ENCODE data around the gene SPTB.

The SPTB gene

GRCh38 chr14:64784006-64784405, 95.7 kb downstream of the SPTB start:
- DNase-seq = no peak

- no peak for DNase-seq
These were observed 97.5 kb downstream of the SPTB start for GRCh38 chr14:64782196-64782595.

GRCh38 chr14:64779472-64779871, 100.2 kb downstream of the SPTB start:
- DNase-seq = no peak

GRCh38 chr14:64778104-64778754, 101.5 kb downstream of the SPTB start:
- DNase-seq = no peak

GRCh38 chr14:64777461-64777860, 102.2 kb downstream of the SPTB start:
- DNase-seq = no peak

GRCh38 chr14:64775081-64775777, 104.5 kb downstream of the SPTB start:
- no peak for DNase-seq

- no peak for DNase-seq
These were observed 105.4 kb downstream of the SPTB start for GRCh38 chr14:64774272-64774671.

- no peak for DNase-seq
These were observed 106.1 kb downstream of the SPTB start for GRCh38 chr14:64773577-64773976.

- DNase-seq = no peak
These were observed 106.7 kb downstream of the SPTB start for GRCh38 chr14:64773046-64773445.

GRCh38 chr14:64772397-64772950, 107.2 kb downstream of the SPTB start:
- no peak for DNase-seq

GRCh38 chr14:64771161-64771560, 108.5 kb downstream of the SPTB start:
- DNase-seq = no peak

- no peak for DNase-seq
These were observed 109.0 kb downstream of the SPTB start for GRCh38 chr14:64770751-64771150.

GRCh38 chr14:64769096-64770020, 110.3 kb downstream of the SPTB start:
- no peak for DNase-seq

- no peak for DNase-seq
These were observed 111.2 kb downstream of the SPTB start for GRCh38 chr14:64768401-64769095.

GRCh38 chr14:64767215-64767964, 112.3 kb downstream of the SPTB start:
- no peak for DNase-seq

- DNase-seq = no peak
These were observed 113.1 kb downstream of the SPTB start for GRCh38 chr14:64766430-64767151.

GRCh38 chr14:64765740-64766302, 113.9 kb downstream of the SPTB start:
- no peak for DNase-seq

- peak; percentile 65 for DNase-seq
These were observed 114.8 kb downstream of the SPTB start for GRCh38 chr14:64764641-64765520.

- no peak for DNase-seq
These were observed 115.7 kb downstream of the SPTB start for GRCh38 chr14:64763801-64764621.

Measured in KG1 (cell line).